Stomach (tissue), 4 donors: ENCODE data around the gene CNTN1.

ENCODE experiments used
- POLR2A ChIP-seq, 4 donors: fragments of 450-650 bp; IDR thresholded peaks; one replicate each; pipeline ENCODE4 v1.6.1; 2016; ENCODE audit warnings: antibody characterized with exemption in 4 of 4, control low read depth in 2 of 4, mild to moderate bottlenecking in 1 of 4, moderate library complexity in 1 of 4
- TF ChIP-seq, protein P1 (sequence below), 7 experiments: fragments of 450-650 bp in 4 of 7; fragments of 200-600 bp in 3 of 7; sonication (generic) in 3 of 7; IDR thresholded peaks; one replicate each; pipeline ENCODE4 v1.5.1; 2016 to 2019; ENCODE audit warnings: antibody characterized with exemption in 7 of 7, control low read depth in 2 of 7, mild to moderate bottlenecking in 1 of 7

DNA sequence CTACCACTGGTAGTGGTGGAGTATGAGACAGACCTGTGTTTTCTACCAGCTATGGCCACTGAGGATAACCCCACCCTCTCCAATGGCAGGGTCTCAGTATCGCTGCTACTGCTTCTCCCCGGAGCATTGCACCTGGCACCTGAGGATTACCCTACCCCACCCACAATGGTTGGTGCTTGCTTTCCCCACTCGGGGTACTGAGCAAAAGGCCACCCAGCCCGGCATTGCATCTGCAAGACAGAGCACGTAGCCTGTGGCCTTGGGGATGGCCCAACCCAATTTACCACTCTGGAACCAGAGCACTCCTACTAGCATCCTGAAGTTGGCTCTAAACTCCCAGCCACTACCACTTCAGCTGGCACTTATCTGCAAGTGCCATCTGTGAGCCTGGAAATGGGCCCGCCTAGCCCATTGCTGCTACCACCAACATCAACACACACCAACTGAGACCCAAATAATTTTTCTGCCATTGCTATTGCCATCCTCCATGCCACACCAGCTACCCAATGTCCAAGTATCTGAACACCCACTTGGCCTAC, 145.7 kb downstream of the CNTN1 start:
- TF ChIP-seq, protein P1, sequence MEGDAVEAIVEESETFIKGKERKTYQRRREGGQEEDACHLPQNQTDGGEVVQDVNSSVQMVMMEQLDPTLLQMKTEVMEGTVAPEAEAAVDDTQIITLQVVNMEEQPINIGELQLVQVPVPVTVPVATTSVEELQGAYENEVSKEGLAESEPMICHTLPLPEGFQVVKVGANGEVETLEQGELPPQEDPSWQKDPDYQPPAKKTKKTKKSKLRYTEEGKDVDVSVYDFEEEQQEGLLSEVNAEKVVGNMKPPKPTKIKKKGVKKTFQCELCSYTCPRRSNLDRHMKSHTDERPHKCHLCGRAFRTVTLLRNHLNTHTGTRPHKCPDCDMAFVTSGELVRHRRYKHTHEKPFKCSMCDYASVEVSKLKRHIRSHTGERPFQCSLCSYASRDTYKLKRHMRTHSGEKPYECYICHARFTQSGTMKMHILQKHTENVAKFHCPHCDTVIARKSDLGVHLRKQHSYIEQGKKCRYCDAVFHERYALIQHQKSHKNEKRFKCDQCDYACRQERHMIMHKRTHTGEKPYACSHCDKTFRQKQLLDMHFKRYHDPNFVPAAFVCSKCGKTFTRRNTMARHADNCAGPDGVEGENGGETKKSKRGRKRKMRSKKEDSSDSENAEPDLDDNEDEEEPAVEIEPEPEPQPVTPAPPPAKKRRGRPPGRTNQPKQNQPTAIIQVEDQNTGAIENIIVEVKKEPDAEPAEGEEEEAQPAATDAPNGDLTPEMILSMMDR (IDR thresholded peaks at IDR 0.05), result no peak
- no peak for TF ChIP-seq POLR2A (IDR thresholded peaks at IDR 0.05)
